Cerebellar nuclear complex (tissue), 1 donor: ENCODE data around the gene HLA-DQB2.

Experiments used
- DNase-seq, 2 experiments: peaks; one replicate each; lab custom pipeline; 2025; lab: John Stamatoyannopoulos, UW

HLA-DQB2 gene

GRCh38 chr6:32744776-32745175, 18.6 kb downstream of the HLA-DQB2 start:
- no peak for DNase-seq

- DNase-seq = no peak
Measured at GRCh38 chr6:32742374-32742773, 21.0 kb downstream of the HLA-DQB2 start.

- DNase-seq = no peak
Measured at GRCh38 chr6:32741031-32741960, 22.0 kb downstream of the HLA-DQB2 start, which contains the start of gene HLA-DQA2. HLA-DQA2 (plus strand) TSS chr6:32741391; CDS start chr6:32741444, 53 bp downstream.

- no peak for DNase-seq
Measured at GRCh38 chr6:32738126-32738525, 25.2 kb downstream of the HLA-DQB2 start.

GRCh38 chr6:32718879-32719278, 44.5 kb downstream of the HLA-DQB2 start:
- DNase-seq = no peak

- no peak for DNase-seq
Measured at GRCh38 chr6:32716396-32716795, 46.9 kb downstream of the HLA-DQB2 start.

GRCh38 chr6:32713241-32713640, 50.1 kb downstream of the HLA-DQB2 start:
- no peak for DNase-seq

- no peak for DNase-seq
Measured at GRCh38 chr6:32709625-32710024, 53.7 kb downstream of the HLA-DQB2 start.
